Measurements from ENCODE around the gene CCN5.

CCN5 gene

GRCh38 chr20:44731657-44732056 lies 16.5 kb downstream of the CCN5 start:
- H3K36me3 ChIP-seq (ENCODE audit: insufficient read depth, low read length), result no peaks in the 10 kb centered on the region
- no peak overlapping the region for H3K27ac ChIP-seq (ENCODE audit: low read depth, low read length)
- peaks cover 6% of the 10 kb centered on the region for H3K4me1 ChIP-seq (ENCODE audit: insufficient read depth, low read length)
- no peak overlapping the region for H3K4me3 ChIP-seq (ENCODE audit: low read depth in 1 of 2, low read length in 2 of 2)
- no peaks in the 10 kb centered on the region for H3K27me3 ChIP-seq (ENCODE audit: control insufficient read depth in 1 of 2, insufficient read depth in 2 of 2, low read length in 2 of 2)
- no peak overlapping the region for H3K9ac ChIP-seq (ENCODE audit: low read length)
- no peaks in the 10 kb centered on the region for H3K9me3 ChIP-seq (ENCODE audit: low read length)

GRCh38 chr20:44732327-44732726 lies 17.2 kb downstream of the CCN5 start:
- Histone ChIP-seq H3K9me3 (ENCODE audit: low read length) (no peaks in the 10 kb centered on the region), H3K4me1 (ENCODE audit: insufficient read depth, low read length) (peaks cover 6% of the 10 kb centered on the region), H3K9ac (ENCODE audit: low read length) (no peak overlapping the region), H3K4me3 (ENCODE audit: low read depth in 1 of 2, low read length in 2 of 2) (no peak overlapping the region), H3K36me3 (ENCODE audit: insufficient read depth, low read length) (no peaks in the 10 kb centered on the region), H3K27me3 (ENCODE audit: control insufficient read depth in 1 of 2, insufficient read depth in 2 of 2, low read length in 2 of 2) (no peaks in the 10 kb centered on the region), H3K27ac (ENCODE audit: low read depth, low read length) (no peak overlapping the region)

GRCh38 chr20:44733341-44734069 lies 18.3 kb downstream of the CCN5 start:
- peaks cover 6% of the 10 kb centered on the region for H3K4me1 ChIP-seq (ENCODE audit: insufficient read depth, low read length)
- H3K4me3 ChIP-seq (ENCODE audit: low read depth in 1 of 2, low read length in 2 of 2), result no peak overlapping the region
- no peaks in the 10 kb centered on the region for H3K36me3 ChIP-seq (ENCODE audit: insufficient read depth, low read length)
- no peak overlapping the region for H3K9ac ChIP-seq (ENCODE audit: low read length)
- H3K27me3 ChIP-seq (ENCODE audit: control insufficient read depth in 1 of 2, insufficient read depth in 2 of 2, low read length in 2 of 2), result no peaks in the 10 kb centered on the region
- no peak overlapping the region for H3K27ac ChIP-seq (ENCODE audit: low read depth, low read length)
- no peaks in the 10 kb centered on the region for H3K9me3 ChIP-seq (ENCODE audit: low read length)

GRCh38 chr20:44734938-44735337 lies 19.8 kb downstream of the CCN5 start:
- Histone ChIP-seq H3K9ac (ENCODE audit: low read length) (no peak overlapping the region), H3K4me1 (ENCODE audit: insufficient read depth, low read length) (no peaks in the 10 kb centered on the region), H3K27me3 (ENCODE audit: control insufficient read depth in 1 of 2, insufficient read depth in 2 of 2, low read length in 2 of 2) (no peaks in the 10 kb centered on the region)

GRCh38 chr20:44735816-44736169 lies 20.6 kb downstream of the CCN5 start:
- H3K4me3 ChIP-seq (ENCODE audit: low read depth in 1 of 2, low read length in 2 of 2), result no peak overlapping the region
- H3K9me3 ChIP-seq (ENCODE audit: low read length), result no peaks in the 10 kb centered on the region
- H3K27me3 ChIP-seq (ENCODE audit: control insufficient read depth in 1 of 2, insufficient read depth in 2 of 2, low read length in 2 of 2), result no peaks in the 10 kb centered on the region
- no peak overlapping the region for H3K27ac ChIP-seq (ENCODE audit: low read depth, low read length)
- H3K36me3 ChIP-seq (ENCODE audit: insufficient read depth, low read length), result no peaks in the 10 kb centered on the region
- H3K4me1 ChIP-seq (ENCODE audit: insufficient read depth, low read length), result no peaks in the 10 kb centered on the region
- H3K9ac ChIP-seq (ENCODE audit: low read length), result no peak overlapping the region

More at GRCh38 chr20:44734938-44735337, 19.8 kb downstream of the CCN5 start:
- Histone ChIP-seq H3K4me3 (ENCODE audit: low read depth in 1 of 2, low read length in 2 of 2) (no peak overlapping the region), H3K9me3 (ENCODE audit: low read length) (no peaks in the 10 kb centered on the region), H3K27ac (ENCODE audit: low read depth, low read length) (no peak overlapping the region), H3K36me3 (ENCODE audit: insufficient read depth, low read length) (no peaks in the 10 kb centered on the region)

GRCh38 chr20:44736170-44737021 lies 21.2 kb downstream of the CCN5 start:
- Histone ChIP-seq H3K4me3 (ENCODE audit: low read depth in 1 of 2, low read length in 2 of 2) (no peak overlapping the region), H3K27ac (ENCODE audit: low read depth, low read length) (no peak overlapping the region), H3K9me3 (ENCODE audit: low read length) (no peaks in the 10 kb centered on the region), H3K36me3 (ENCODE audit: insufficient read depth, low read length) (no peaks in the 10 kb centered on the region), H3K4me1 (ENCODE audit: insufficient read depth, low read length) (no peaks in the 10 kb centered on the region), H3K9ac (ENCODE audit: low read length) (no peak overlapping the region), H3K27me3 (ENCODE audit: control insufficient read depth in 1 of 2, insufficient read depth in 2 of 2, low read length in 2 of 2) (no peaks in the 10 kb centered on the region)

DNA sequence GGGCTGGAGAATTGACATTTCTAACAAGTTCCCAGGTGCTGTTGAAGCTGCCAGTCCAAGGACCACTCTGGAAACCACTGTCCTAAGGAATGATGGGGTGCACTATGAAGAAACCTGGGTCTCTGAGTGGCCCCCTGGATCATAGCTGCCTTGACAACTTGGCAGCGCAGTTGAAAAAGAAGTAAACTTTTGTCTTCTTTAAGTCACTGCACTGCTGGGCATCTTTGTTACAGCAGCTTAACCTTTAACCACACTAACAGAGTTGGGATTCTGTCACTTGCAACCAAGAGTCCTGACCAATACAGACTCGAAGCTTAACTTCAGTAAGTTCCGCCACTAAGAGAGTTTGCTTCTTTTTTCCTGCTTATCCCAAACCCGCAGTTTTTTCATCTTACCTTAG lies 21.9 kb downstream of the CCN5 start:
- Histone ChIP-seq H3K9me3 (ENCODE audit: low read length) (no peaks in the 10 kb centered on the region), H3K27ac (ENCODE audit: low read depth, low read length) (no peak overlapping the region), H3K4me3 (ENCODE audit: low read depth in 1 of 2, low read length in 2 of 2) (no peak overlapping the region), H3K27me3 (ENCODE audit: control insufficient read depth in 1 of 2, insufficient read depth in 2 of 2, low read length in 2 of 2) (no peaks in the 10 kb centered on the region), H3K36me3 (ENCODE audit: insufficient read depth, low read length) (no peaks in the 10 kb centered on the region), H3K9ac (ENCODE audit: low read length) (no peak overlapping the region), H3K4me1 (ENCODE audit: insufficient read depth, low read length) (no peaks in the 10 kb centered on the region)

- H3K9me3 ChIP-seq (ENCODE audit: low read length), result no peaks in the 10 kb centered on the region
- no peak overlapping the region for H3K9ac ChIP-seq (ENCODE audit: low read length)
- H3K4me3 ChIP-seq (ENCODE audit: low read depth in 1 of 2, low read length in 2 of 2), result no peak overlapping the region
- H3K27ac ChIP-seq (ENCODE audit: low read depth, low read length), result no peak overlapping the region
- H3K36me3 ChIP-seq (ENCODE audit: insufficient read depth, low read length), result no peaks in the 10 kb centered on the region
- H3K4me1 ChIP-seq (ENCODE audit: insufficient read depth, low read length), result no peaks in the 10 kb centered on the region
- H3K27me3 ChIP-seq (ENCODE audit: control insufficient read depth in 1 of 2, insufficient read depth in 2 of 2, low read length in 2 of 2), result no peaks in the 10 kb centered on the region
These were observed 23.8 kb downstream of the CCN5 start for GRCh38 chr20:44738813-44739477.

GRCh38 chr20:44739942-44740341 lies 24.8 kb downstream of the CCN5 start:
- Histone ChIP-seq H3K4me3 (ENCODE audit: low read depth in 1 of 2, low read length in 2 of 2) (no peak overlapping the region), H3K9me3 (ENCODE audit: low read length) (no peaks in the 10 kb centered on the region), H3K4me1 (ENCODE audit: insufficient read depth, low read length) (no peaks in the 10 kb centered on the region), H3K36me3 (ENCODE audit: insufficient read depth, low read length) (no peaks in the 10 kb centered on the region), H3K27me3 (ENCODE audit: control insufficient read depth in 1 of 2, insufficient read depth in 2 of 2, low read length in 2 of 2) (peaks cover 0 to 3% of the 10 kb centered on the region in 2 donors), H3K9ac (ENCODE audit: low read length) (no peak overlapping the region), H3K27ac (ENCODE audit: low read depth, low read length) (no peak overlapping the region)

DNA sequence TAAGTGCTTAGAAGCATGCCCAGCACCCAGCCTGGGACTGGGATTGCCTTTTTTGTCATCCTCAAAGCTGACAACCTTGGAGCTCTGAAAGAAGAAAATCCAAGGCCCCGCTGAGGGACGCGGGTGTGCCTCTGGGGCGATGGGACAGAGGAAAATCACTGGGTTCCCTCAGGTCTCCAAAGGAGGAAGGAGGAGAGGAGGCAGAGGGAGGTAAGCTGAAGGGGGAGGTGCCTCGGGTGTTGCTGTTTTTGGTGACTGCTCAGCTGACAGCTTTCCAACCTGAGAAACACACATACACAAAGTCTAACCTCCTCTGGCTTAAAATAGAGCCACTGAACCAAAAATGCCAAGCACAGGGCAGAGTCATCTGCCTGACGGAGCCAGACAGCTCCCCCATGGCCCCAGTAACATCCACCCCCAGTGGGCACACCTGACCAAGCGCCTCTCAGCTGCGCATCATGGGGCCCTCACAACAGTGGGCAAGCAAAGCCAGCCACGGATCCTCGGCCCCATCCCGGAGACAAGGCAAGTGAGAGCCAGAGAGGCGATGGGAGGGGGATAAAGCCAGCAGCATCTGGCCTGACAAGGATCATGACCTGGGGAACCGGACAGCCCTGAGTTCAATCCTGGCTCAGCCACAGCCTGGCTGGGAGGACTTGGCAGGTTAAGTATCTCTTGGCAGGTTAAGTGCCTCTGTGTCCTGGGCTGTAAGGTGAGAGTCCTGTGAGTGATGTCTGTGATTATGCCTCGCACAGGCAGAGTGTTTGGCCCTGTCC lies 27.3 kb downstream of the CCN5 start:
- Histone ChIP-seq H3K4me1 (ENCODE audit: insufficient read depth, low read length) (peaks cover 4% of the 10 kb centered on the region), H3K9ac (ENCODE audit: low read length) (no peak overlapping the region), H3K27ac (ENCODE audit: low read depth, low read length) (no peak overlapping the region), H3K9me3 (ENCODE audit: low read length) (no peaks in the 10 kb centered on the region), H3K27me3 (ENCODE audit: control insufficient read depth in 1 of 2, insufficient read depth in 2 of 2, low read length in 2 of 2) (peaks cover 10 to 26% of the 10 kb centered on the region in 2 donors), H3K36me3 (ENCODE audit: insufficient read depth, low read length) (no peaks in the 10 kb centered on the region), H3K4me3 (ENCODE audit: low read depth in 1 of 2, low read length in 2 of 2) (no peak overlapping the region)

Data from muscle layer of colon (tissue), 2 donors.